ENCODE data around the gene ACTR1B. TPM values are rescaled to one million over a fixed set of nuclear protein-coding genes. Genes with fewer than 3 reads are reported as not detected.

Gene ACTR1B
- total RNA-seq, 2 experiments from 2014 or later, result 68.2 to 71.2 TPM

- TF ChIP-seq EZH2phosphoT487 (IDR thresholded peaks at IDR 0.05; ENCODE audit: borderline replicate concordance, low read depth, low read length) (no peak), CTCF (conservative IDR thresholded peaks at IDR 0.05; ENCODE audit: low read length) (no peak)
- H3K9me3 ChIP-seq (ENCODE audit: low read length), result no peaks in the 10 kb centered on the region
- no peak overlapping the region for H3K4me2 ChIP-seq (ENCODE audit: low read length)
- no peaks in the 10 kb centered on the region for H4K20me1 ChIP-seq (ENCODE audit: insufficient read depth, low read length)
- DNase-seq (ENCODE audit: low spot score), result no peak
- H3K79me2 ChIP-seq (ENCODE audit: insufficient read depth, low read depth, low read length), result no peaks in the 10 kb centered on the region
- no peak overlapping the region for H2AFZ ChIP-seq (ENCODE audit: low read length)
- BruUV-seq (replicated peaks), result no TSS peak
- CTCF ChIA-PET (ENCODE audit: unreplicated experiment), result no interaction called here
- H3K36me3 ChIP-seq (ENCODE audit: insufficient read depth, low read length), result no peaks in the 10 kb centered on the region
- no peak overlapping the region for H3K27ac ChIP-seq (ENCODE audit: low read depth, low read length, poor library complexity, severe bottlenecking)
- H3K9me2 ChIP-seq (ENCODE audit: insufficient read depth, low read length), result no peaks in the 10 kb centered on the region
- no peak overlapping the region for H3K4me3 ChIP-seq (ENCODE audit: low read depth, low read length, poor library complexity, severe bottlenecking)
- intact Hi-C loops (cut with micrococcal nuclease; ENCODE audit: unreplicated experiment), result no loop called here
- POLR2A ChIA-PET, result no interaction called here
- peaks cover 2% of the 10 kb centered on the region for H3K4me1 ChIP-seq (ENCODE audit: insufficient read depth, low read length, poor library complexity, severe bottlenecking)
Measured at GRCh38 chr2:97707362-97708047, 43.7 kb upstream of the ACTR1B start.

- Histone ChIP-seq H3K9me3 (ENCODE audit: low read length) (no peaks in the 10 kb centered on the region), H4K20me1 (ENCODE audit: insufficient read depth, low read length) (no peaks in the 10 kb centered on the region), H3K79me2 (ENCODE audit: insufficient read depth, low read depth, low read length) (no peaks in the 10 kb centered on the region), H3K9me2 (ENCODE audit: insufficient read depth, low read length) (no peaks in the 10 kb centered on the region), H3K27ac (ENCODE audit: low read depth, low read length, poor library complexity, severe bottlenecking) (no peak overlapping the region), H3K4me2 (ENCODE audit: low read length) (no peak overlapping the region), H2AFZ (ENCODE audit: low read length) (no peak overlapping the region), H3K36me3 (ENCODE audit: insufficient read depth, low read length) (no peaks in the 10 kb centered on the region), H3K4me3 (ENCODE audit: low read depth, low read length, poor library complexity, severe bottlenecking) (no peak overlapping the region), H3K4me1 (ENCODE audit: insufficient read depth, low read length, poor library complexity, severe bottlenecking) (no peaks in the 10 kb centered on the region)
- TF ChIP-seq CTCF (conservative IDR thresholded peaks at IDR 0.05; ENCODE audit: low read length), result no peak
- no peak for TF ChIP-seq EZH2phosphoT487 (IDR thresholded peaks at IDR 0.05; ENCODE audit: borderline replicate concordance, low read depth, low read length)
- ChIA-PET POLR2A (no interaction called here), CTCF (ENCODE audit: unreplicated experiment) (interaction anchor here (0.5 kb wide), 1 partner anchor 527 kb away, joined by 3 read pairs; no protein-coding TSS in a partner anchor)
- no TSS peak for BruUV-seq (replicated peaks)
- DNase-seq (ENCODE audit: low spot score), result no peak
- intact Hi-C loops (cut with micrococcal nuclease; ENCODE audit: unreplicated experiment), result no loop called here
Measured at GRCh38 chr2:97706708-97707345, 43.0 kb upstream of the ACTR1B start.

- Histone ChIP-seq H3K4me3 (ENCODE audit: low read depth, low read length, poor library complexity, severe bottlenecking) (no peak overlapping the region), H3K4me2 (ENCODE audit: low read length) (no peak overlapping the region), H3K36me3 (ENCODE audit: insufficient read depth, low read length) (no peaks in the 10 kb centered on the region), H3K27ac (ENCODE audit: low read depth, low read length, poor library complexity, severe bottlenecking) (no peak overlapping the region), H3K79me2 (ENCODE audit: insufficient read depth, low read depth, low read length) (no peaks in the 10 kb centered on the region), H2AFZ (ENCODE audit: low read length) (no peak overlapping the region), H4K20me1 (ENCODE audit: insufficient read depth, low read length) (no peaks in the 10 kb centered on the region), H3K9me3 (ENCODE audit: low read length) (no peaks in the 10 kb centered on the region), H3K4me1 (ENCODE audit: insufficient read depth, low read length, poor library complexity, severe bottlenecking) (no peaks in the 10 kb centered on the region), H3K9me2 (ENCODE audit: insufficient read depth, low read length) (no peaks in the 10 kb centered on the region)
- POLR2A ChIA-PET, result no interaction called here
- BruUV-seq (replicated peaks), result no TSS peak
- DNase-seq (ENCODE audit: low spot score), result no peak
- CTCF ChIA-PET (ENCODE audit: unreplicated experiment), result no interaction called here
- intact Hi-C loops (cut with micrococcal nuclease; ENCODE audit: unreplicated experiment), result no loop called here
- TF ChIP-seq EZH2phosphoT487 (IDR thresholded peaks at IDR 0.05; ENCODE audit: borderline replicate concordance, low read depth, low read length) (no peak), CTCF (conservative IDR thresholded peaks at IDR 0.05; ENCODE audit: low read length) (no peak)
Measured at GRCh38 chr2:97706112-97706511, 42.3 kb upstream of the ACTR1B start.

Data from OCI-LY7 (cell line).